HUES64 (cell line): Measurements from ENCODE around the gene C2. TPM values are rescaled to one million over a fixed set of nuclear protein-coding genes. Genes with fewer than 3 reads are reported as not detected.

ENCODE experiments used
- H3K27ac ChIP-seq: 2 replicates; pipeline ENCODE4 v1.7.0; 2013; ENCODE audit warnings: low read depth, low read length, inconsistent platforms
- H3K27me3 ChIP-seq: 2 replicates; pipeline ENCODE4 v1.6.1; 2013; ENCODE audit warnings: mild to moderate bottlenecking, low read length; ENCODE audit not compliant: insufficient read depth
- H3K36me3 ChIP-seq: 2 replicates; pipeline ENCODE4 v1.6.1; 2013; ENCODE audit warnings: mild to moderate bottlenecking, low read length; ENCODE audit not compliant: insufficient read depth
- H3K4me1 ChIP-seq: 2 replicates; pipeline ENCODE4 v1.6.1; 2013; ENCODE audit warnings: mild to moderate bottlenecking, low read length, moderate library complexity; ENCODE audit not compliant: insufficient read depth
- H3K4me3 ChIP-seq: 2 replicates; pipeline ENCODE4 v1.5.1; 2013; ENCODE audit warnings: mild to moderate bottlenecking, low read length, moderate library complexity
- H3K9ac ChIP-seq: 2 replicates; pipeline ENCODE4 v1.6.1; 2013; ENCODE audit warnings: mild to moderate bottlenecking, low read depth, low read length
- H3K9me3 ChIP-seq: 2 replicates; pipeline ENCODE4 v1.6.1; 2013; ENCODE audit warnings: low read depth, low read length; ENCODE audit not compliant: insufficient read depth
- WGBS: fragments of 150-250, 120-280 bp; methylation state at CpG from one replicate; pipeline ENCODE4 v1.1.7; 2013; ENCODE audit warnings: missing lambda C conversion rate; 5-methylcytosine and 5-hydroxymethylcytosine counted together
- polyA plus RNA-seq, 2 experiments: library from polyadenylated mRNA; stranded (reverse); fragments of 50-300 nt; gene quantifications; one replicate each; pipeline ENCODE4 v1.2.3, GENCODE V29; 2013

Gene C2
- polyA plus RNA-seq (2013, experiment 1 of 2): 0.25 TPM
- 0.32 TPM for polyA plus RNA-seq (2013, experiment 2 of 2)

- no peaks in the 10 kb centered on the region for H3K4me1 ChIP-seq
- H3K27ac ChIP-seq: no peak within 1 kb of the TSS
- H3K4me3 ChIP-seq: no peak within 1 kb of the TSS
- no peak within 1 kb of the TSS for H3K9ac ChIP-seq
- no peaks in the 10 kb centered on the region for H3K27me3 ChIP-seq
- H3K9me3 ChIP-seq: no peaks in the 10 kb centered on the region
- no peaks in the 10 kb centered on the region for H3K36me3 ChIP-seq
- WGBS: 78% methylated on average over 11 of the region's 11 CpGs
These were observed at the start of gene C2 for GRCh38 chr6:31927242-31927862. Gene C2, plus strand, starts transcription at chr6:31927717. Its CDS starts 36 bp downstream, at chr6:31927753.

DNA sequence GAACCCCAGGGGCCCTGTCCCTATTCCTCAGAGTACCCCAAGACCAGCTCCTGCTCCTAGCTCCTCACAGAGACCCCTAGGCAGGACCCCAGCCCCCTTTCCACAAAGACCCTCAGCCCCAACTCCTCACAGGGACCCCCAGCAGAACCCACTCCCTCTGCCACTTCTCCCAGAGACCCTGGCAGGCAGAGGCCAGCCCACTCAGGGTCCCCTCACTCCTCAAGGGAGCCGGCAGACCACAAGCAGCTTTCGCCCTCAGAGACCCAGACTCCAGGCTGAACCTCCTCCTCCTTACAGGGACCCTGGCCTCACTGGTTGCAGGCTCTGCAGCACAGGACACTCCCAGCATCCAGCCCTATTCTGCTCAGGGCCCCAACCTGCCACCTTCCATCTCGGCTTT lies 49.3 kb upstream of the C2 start:
- no peaks in the 10 kb centered on the region for H3K9me3 ChIP-seq
- 0 out of 2 replicates have a peak overlapping the region, but pooled peaks have one; percentile 20 for H3K9ac ChIP-seq
- 80% methylated on average over 3 of the region's 3 CpGs for WGBS
- H3K27me3 ChIP-seq: no peaks in the 10 kb centered on the region
- peaks cover 37% of the 10 kb centered on the region for H3K36me3 ChIP-seq
- no peak overlapping the region for H3K27ac ChIP-seq
- no peaks in the 10 kb centered on the region for H3K4me1 ChIP-seq
- H3K4me3 ChIP-seq: peak overlapping the region; percentile 29; the same call in 1 of the 2 replicates

- Histone ChIP-seq H3K27ac (no peak within 1 kb of the TSS), H3K27me3 (no peaks in the 10 kb centered on the region), H3K36me3 (peaks cover 42% of the 10 kb centered on the region), H3K4me1 (no peaks in the 10 kb centered on the region), H3K9ac (0 out of 2 replicates have a peak within 1 kb of the TSS, but pooled peaks have one; percentile 20), H3K9me3 (no peaks in the 10 kb centered on the region), H3K4me3 (peak within 1 kb of the TSS; percentile 29; the same call in 1 of the 2 replicates)
- WGBS: 60% methylated on average over 17 of the region's 18 CpGs
These were observed 48.8 kb upstream of the C2 start, which contains the start of gene SLC44A4 for GRCh38 chr6:31878726-31879125. Gene SLC44A4, minus strand, starts transcription at chr6:31878997. Its CDS starts 17 bp downstream, at chr6:31878980.

DNA sequence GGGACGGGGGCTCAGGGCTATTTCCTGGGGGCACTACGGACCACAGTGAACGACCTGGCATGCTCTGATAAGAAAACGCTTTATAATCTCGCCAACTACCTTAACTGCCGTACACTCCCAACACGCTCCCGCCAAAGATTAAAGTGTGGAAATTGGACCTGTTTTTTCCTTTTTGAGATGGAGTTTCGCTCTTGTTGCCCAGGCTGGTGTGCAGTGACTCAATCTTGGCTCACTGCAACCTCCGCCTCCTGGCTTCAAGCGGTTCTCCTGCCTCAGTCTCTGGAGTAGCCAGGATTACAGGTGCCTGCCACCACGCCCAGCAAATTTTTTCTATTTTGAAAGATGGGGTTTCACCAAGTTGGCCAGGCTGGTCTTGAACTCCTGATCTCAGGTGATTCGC lies 48.4 kb upstream of the C2 start:
- Histone ChIP-seq H3K9me3 (no peaks in the 10 kb centered on the region), H3K4me3 (no peak overlapping the region), H3K27ac (no peak overlapping the region), H3K4me1 (no peaks in the 10 kb centered on the region), H3K9ac (no peak overlapping the region), H3K36me3 (peaks cover 46% of the 10 kb centered on the region), H3K27me3 (no peaks in the 10 kb centered on the region)
- WGBS: 90% methylated on average over 13 of the region's 13 CpGs

DNA sequence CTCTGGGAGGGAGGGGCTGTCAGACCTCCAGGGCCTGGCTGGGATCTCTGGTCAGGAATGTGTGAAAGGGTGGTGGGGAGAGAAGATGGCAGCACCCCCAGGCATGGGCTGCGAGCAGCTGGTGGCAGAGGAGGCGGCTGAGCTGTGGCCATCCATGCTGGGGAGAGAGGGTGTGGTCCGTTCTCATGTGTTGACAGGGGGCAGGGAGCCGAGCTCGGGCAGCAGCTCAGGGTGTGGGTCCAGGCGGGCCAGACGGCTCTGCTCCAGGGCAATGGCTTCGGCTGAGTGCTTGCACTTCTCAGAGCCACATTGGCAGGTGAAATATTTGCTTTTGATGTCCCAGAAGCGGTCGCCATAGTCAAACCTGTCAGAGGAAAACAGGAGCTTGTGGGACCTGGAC lies 47.6 kb upstream of the C2 start:
- H3K27ac ChIP-seq: no peak overlapping the region
- WGBS: 91% methylated on average over 10 of the region's 10 CpGs
- no peak overlapping the region for H3K9ac ChIP-seq
- no peaks in the 10 kb centered on the region for H3K4me1 ChIP-seq
- no peaks in the 10 kb centered on the region for H3K27me3 ChIP-seq
- H3K36me3 ChIP-seq: peaks cover 54% of the 10 kb centered on the region
- H3K4me3 ChIP-seq: no peak overlapping the region
- no peaks in the 10 kb centered on the region for H3K9me3 ChIP-seq

DNA sequence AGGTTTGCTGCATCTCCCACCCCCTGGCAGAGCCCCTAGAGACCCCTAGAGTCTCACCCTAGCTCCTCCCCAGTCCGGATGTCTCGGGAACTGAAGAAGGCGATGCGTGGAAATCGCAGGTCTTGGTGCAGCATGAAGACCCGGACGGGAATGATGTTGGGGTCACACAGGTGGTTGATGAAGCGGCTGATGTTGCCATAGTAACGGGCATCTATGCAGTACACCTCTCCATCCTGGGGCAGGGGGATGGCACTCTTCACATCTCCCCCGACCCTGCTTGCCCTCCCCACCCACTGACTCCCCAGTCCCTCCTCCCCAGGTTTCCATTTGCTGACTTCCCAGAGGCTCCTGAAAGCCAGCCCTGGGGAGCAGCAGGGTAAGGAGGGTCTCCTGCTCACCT lies 46.9 kb upstream of the C2 start:
- WGBS: 96% methylated on average over 10 of the region's 10 CpGs
- no peak overlapping the region for H3K9ac ChIP-seq

DNA sequence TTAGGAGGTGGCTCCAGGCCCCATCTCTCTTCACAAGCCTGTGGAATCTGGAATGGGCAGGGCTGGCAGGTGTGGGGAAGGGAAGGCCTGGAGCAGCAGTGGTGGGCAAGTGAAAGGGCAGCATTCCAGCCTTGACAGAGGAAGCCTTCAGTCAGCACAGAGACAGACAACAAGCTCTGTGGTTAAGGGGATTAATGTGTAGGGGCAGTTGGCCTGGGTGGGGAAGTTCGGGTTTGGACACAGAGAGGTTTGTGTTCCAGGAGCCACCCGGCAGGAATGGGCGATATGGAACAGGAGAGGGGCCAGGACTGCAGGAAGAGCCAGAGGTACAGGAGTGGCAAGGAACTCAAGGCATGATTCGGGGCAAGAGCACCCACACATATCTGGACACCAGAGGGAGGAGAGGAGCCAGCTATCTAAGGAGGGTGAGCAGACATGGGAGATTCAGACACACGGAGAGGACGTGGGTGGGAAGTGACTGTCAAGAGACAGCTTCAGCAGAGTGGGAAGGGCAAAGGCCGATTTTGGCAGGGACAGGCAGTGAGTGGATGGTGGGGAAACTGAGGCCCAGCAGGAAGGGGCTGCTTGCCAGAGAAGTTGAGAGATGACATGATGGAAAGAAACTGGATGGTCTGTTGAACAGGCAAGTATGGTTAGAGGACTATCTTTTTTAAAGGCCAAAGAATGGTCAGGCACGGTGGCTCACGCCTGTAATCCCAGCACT lies 46.2 kb upstream of the C2 start:
- H3K4me1 ChIP-seq: no peaks in the 10 kb centered on the region
- H3K9ac ChIP-seq: no peak overlapping the region
- no peak overlapping the region for H3K27ac ChIP-seq
- H3K9me3 ChIP-seq: no peaks in the 10 kb centered on the region
- H3K27me3 ChIP-seq: no peaks in the 10 kb centered on the region
- peaks cover 66% of the 10 kb centered on the region for H3K36me3 ChIP-seq
- WGBS: 93% methylated on average over 9 of the region's 9 CpGs
- no peak overlapping the region for H3K4me3 ChIP-seq

More for the DNA sequence above, 46.9 kb upstream of the C2 start:
- no peaks in the 10 kb centered on the region for H3K27me3 ChIP-seq
- peaks cover 59% of the 10 kb centered on the region for H3K36me3 ChIP-seq
- no peaks in the 10 kb centered on the region for H3K4me1 ChIP-seq
- H3K9me3 ChIP-seq: no peaks in the 10 kb centered on the region
- H3K27ac ChIP-seq: no peak overlapping the region
- H3K4me3 ChIP-seq: no peak overlapping the region

- H3K9me3 ChIP-seq: no peaks in the 10 kb centered on the region
- H3K4me1 ChIP-seq: no peaks in the 10 kb centered on the region
- 95% methylated on average over 6 of the region's 6 CpGs for WGBS
- no peaks in the 10 kb centered on the region for H3K27me3 ChIP-seq
- H3K9ac ChIP-seq: no peak overlapping the region
- H3K27ac ChIP-seq: no peak overlapping the region
- H3K36me3 ChIP-seq: peaks cover 76% of the 10 kb centered on the region
- no peak overlapping the region for H3K4me3 ChIP-seq
These were observed 45.2 kb upstream of the C2 start for GRCh38 chr6:31882344-31882743.

DNA sequence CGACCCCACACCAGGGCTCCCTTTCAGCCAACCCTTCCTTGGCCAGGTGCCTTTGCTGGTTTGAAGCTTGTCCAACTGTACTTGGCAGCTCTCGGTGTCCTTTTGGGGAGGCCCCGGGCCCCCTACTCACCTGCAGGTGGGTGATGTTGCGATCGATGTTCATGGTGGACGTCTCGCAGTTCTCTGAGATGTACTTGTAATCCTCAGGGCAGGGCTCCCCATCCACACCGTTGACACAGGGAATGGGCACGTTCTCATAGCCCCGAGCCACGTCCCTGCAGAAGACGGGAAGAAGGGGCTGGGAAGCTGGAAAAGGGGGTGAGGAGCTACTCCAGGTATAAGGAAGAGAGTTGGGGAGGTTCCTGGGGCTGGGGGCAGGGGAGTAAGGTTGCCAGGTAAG lies 43.8 kb upstream of the C2 start:
- no peak overlapping the region for H3K27ac ChIP-seq
- no peak overlapping the region for H3K4me3 ChIP-seq
- H3K27me3 ChIP-seq: no peaks in the 10 kb centered on the region
- no peaks in the 10 kb centered on the region for H3K4me1 ChIP-seq
- no peak overlapping the region for H3K9ac ChIP-seq
- no peaks in the 10 kb centered on the region for H3K9me3 ChIP-seq
- peaks cover 89% of the 10 kb centered on the region for H3K36me3 ChIP-seq
- WGBS: 96% methylated on average over 12 of the region's 12 CpGs

- no peak overlapping the region for H3K4me3 ChIP-seq
- H3K27me3 ChIP-seq: no peaks in the 10 kb centered on the region
- H3K36me3 ChIP-seq: peaks cover 96% of the 10 kb centered on the region
- H3K9me3 ChIP-seq: no peaks in the 10 kb centered on the region
- no peaks in the 10 kb centered on the region for H3K4me1 ChIP-seq
- H3K27ac ChIP-seq: no peak overlapping the region
- WGBS: 96% methylated on average over 22 of the region's 22 CpGs
- H3K9ac ChIP-seq: no peak overlapping the region
These were observed 42.9 kb upstream of the C2 start for GRCh38 chr6:31884528-31885035.

DNA sequence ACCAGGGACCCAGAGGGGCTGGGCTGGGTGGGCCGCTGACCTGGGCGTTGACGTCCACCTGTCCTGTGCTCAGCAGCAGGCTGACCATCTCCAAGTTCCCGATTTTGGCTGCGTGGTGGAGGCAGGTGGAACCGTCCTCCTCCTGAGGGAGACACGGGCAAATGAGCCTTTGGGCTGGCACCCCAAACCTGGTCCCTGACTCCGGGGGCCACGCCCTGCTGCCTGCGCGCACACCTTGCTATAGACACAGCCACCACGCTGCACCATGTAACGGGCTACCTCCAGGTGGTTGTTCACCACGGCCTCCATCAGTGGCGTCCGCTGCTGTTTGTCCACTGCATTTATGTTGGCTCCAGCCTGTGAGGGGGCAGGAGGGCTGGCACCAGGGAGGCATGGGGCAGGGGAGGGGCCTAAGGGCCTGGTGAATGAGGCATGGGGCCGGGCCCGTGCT lies 41.0 kb upstream of the C2 start:
- H3K4me3 ChIP-seq: no peak overlapping the region
- WGBS: 97% methylated on average over 18 of the region's 18 CpGs
- H3K27ac ChIP-seq: no peak overlapping the region
- H3K9me3 ChIP-seq: no peaks in the 10 kb centered on the region
- H3K4me1 ChIP-seq: no peaks in the 10 kb centered on the region
- no peak overlapping the region for H3K9ac ChIP-seq
- no peaks in the 10 kb centered on the region for H3K27me3 ChIP-seq
- H3K36me3 ChIP-seq: peaks cover 91% of the 10 kb centered on the region
